SH-SY5Y (cell line): Measurements from ENCODE around the gene POR.

Experiments used
- GATA2 ChIP-seq: IDR thresholded peaks from 2 replicates; pipeline ENCODE4 v1.6.1; 2011; ENCODE audit warnings: mild to moderate bottlenecking, low read depth, low read length
- GATA3 ChIP-seq: IDR thresholded peaks from 2 replicates; pipeline ENCODE4 v1.6.1; 2011; ENCODE audit warnings: low read depth, mild to moderate bottlenecking, low read length, moderate library complexity

DNA sequence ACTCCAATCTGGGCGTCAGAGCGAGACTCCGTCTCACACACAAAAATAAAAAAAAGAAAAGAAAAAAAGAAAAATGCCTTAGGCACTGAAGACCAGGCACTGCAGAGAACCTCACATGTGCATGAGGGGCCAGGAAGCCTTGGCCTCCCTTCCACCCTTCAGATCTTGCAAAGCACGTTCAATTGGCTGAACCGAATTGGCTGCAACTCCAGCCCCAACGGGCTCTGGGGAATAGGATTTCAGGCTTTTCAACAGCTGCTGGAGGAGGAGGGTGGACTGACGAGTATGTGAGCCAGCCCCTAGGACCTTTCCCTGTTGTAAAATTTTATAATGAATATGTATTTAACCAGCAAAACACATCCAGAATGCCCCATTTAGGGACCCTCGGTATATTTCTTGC lies 62.8 kb downstream of the POR start:
- no peak for TF ChIP-seq GATA3
- no peak for TF ChIP-seq GATA2
